Measurements from ENCODE around the gene ZNF324B.
A peak's percentile ranks its signal among the peaks of the same experiment; 100 is the strongest.

- no peak for TF ChIP-seq JUNB (IDR thresholded peaks at IDR 0.05)
- TF ChIP-seq CTCF (IDR thresholded peaks at IDR 0.05): no peak
- TF ChIP-seq FOXS1 (CRISPR knock-in tag; IDR thresholded peaks at IDR 0.05): no peak
- TF ChIP-seq REST (IDR thresholded peaks at IDR 0.05): no peak
- TF ChIP-seq MAX (IDR thresholded peaks at IDR 0.05): no peak; the same call in none of the 2 replicates
- no peak for TF ChIP-seq MAFK (IDR thresholded peaks at IDR 0.05; ENCODE audit: partially characterized antibody)
- no peak for TF ChIP-seq RFX5 (IDR thresholded peaks at IDR 0.05)
- peak; percentile 10; the same call in 1 of the 2 replicates for TF ChIP-seq HOXA7 (CRISPR knock-in tag; IDR thresholded peaks at IDR 0.05)
- no peak for TF ChIP-seq POLR2A (IDR thresholded peaks at IDR 0.05; ENCODE audit: low read length)
- no peak for TF ChIP-seq PHF8 (IDR thresholded peaks at IDR 0.05; ENCODE audit: borderline replicate concordance, low read depth)
- TF ChIP-seq SMC3 (IDR thresholded peaks at IDR 0.05): no peak
- no peak for TF ChIP-seq POLR2AphosphoS2 (conservative IDR thresholded peaks at IDR 0.05; ENCODE audit: low read length)
These were observed 25.1 kb downstream of the ZNF324B start for GRCh38 chr19:58476498-58477015.

All from A549 (cell line).